NCI-H1092 (cell line): ENCODE data around the gene SIVA1.
"Not testable (repeated sequence)": the region's sequence is repeated elsewhere in the genome, so short reads cannot be mapped to it uniquely, and the experiment has no call there.

ENCODE experiments used
- DNase-seq: peaks from one replicate; lab custom pipeline; 2025; lab: John Stamatoyannopoulos, UW

SIVA1 gene

DNA sequence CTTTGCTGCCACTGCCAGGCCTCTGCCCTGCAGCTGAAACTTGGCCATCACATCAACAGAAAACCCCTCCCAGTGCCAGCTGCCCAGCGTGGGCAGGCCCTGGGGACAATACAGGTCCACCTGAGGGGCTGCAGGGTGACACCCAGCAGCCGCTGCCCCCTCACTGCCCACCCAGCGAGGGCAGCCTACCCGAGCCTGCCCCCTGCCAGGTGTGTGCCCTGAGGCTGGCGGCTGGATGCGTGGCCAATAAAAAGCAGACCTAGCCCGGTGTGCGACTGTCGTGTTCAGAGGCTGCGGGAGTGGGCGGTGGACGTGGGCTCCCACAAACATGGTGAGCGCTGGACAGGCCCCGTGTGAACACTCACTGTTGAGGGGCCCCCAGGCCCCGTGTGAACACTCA, 33.6 kb upstream of the SIVA1 start:
- DNase-seq, result no peak

DNA sequence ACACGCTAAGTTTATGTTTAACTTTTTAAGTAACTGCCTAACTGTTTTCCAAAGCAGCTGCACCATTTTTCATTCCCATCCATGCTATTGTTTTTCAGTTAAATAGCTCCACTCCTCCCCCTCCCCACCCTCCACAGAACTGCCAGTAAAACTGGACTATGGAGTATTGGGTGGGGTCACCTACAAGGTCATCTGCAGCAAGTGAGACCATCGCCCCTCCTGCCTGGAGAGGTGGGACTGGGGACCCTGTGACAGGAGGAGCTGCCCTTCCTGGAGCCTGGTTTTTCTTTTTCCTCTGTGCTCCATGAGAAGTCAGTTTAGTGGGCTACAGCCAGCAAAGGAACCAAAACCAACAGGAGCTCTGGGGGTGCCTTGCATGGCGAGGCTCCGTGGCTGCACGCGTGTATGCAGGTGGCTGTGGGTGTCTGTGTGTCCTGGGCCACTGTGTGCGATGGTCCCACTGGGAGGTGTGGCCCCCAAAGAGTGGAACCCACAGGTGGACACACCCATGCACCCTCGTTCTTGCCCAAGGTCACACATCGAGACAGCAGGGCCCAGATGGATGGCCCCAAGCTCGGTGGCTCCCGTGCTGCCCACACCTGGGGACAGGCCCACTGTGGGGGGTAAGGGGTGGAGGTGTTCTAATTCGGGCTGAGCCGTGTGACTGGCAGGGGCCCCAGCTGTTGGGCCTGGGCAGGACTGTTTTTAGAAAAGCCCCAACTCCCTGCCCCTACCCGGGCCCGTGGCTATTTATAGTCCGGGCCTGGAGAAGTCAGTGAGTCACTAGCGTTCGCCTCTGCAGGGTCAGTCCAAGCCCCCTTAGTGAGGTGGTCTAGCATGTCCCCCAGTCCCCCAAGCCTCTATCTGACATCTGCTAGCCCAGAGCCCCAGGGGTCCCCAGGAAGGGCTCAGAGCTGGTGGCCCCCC, 31.2 kb upstream of the SIVA1 start:
- DNase-seq, result no peak

DNA sequence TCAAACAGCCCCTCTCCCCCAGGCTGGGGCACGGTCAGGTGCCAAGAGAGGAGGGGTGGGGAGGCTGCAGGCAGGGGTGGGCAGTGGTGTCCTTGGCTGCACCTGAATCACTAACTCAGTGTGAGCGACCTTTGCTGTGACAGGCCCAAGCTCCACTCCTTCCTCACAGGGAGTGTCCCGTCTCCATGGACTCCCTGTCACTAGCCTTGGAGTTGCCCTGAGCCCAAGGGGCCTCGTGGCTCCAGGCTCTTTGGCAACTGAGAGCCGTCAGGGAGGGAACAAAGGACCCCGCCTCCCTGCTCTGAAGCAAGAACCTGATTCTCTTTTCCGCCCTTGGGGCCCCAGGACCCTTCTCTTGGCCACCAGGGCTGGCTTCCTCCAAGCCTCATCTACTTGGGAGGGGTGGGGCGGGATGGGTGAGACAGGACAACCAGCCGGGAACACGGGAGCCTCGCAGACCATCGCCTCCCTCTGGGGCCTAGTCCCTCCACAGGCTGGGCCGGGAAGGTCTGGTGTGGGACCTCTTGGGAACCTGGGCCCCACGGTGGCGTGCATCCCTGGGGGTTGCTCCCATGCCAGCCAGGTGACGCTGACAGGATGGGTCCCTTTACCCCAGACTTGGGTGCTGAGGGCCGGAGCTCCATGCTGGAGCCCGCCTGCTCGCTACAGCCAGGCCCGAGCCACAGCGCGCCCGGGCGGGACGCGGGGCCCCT, 29.9 kb upstream of the SIVA1 start:
- DNase-seq, result no peak

DNA sequence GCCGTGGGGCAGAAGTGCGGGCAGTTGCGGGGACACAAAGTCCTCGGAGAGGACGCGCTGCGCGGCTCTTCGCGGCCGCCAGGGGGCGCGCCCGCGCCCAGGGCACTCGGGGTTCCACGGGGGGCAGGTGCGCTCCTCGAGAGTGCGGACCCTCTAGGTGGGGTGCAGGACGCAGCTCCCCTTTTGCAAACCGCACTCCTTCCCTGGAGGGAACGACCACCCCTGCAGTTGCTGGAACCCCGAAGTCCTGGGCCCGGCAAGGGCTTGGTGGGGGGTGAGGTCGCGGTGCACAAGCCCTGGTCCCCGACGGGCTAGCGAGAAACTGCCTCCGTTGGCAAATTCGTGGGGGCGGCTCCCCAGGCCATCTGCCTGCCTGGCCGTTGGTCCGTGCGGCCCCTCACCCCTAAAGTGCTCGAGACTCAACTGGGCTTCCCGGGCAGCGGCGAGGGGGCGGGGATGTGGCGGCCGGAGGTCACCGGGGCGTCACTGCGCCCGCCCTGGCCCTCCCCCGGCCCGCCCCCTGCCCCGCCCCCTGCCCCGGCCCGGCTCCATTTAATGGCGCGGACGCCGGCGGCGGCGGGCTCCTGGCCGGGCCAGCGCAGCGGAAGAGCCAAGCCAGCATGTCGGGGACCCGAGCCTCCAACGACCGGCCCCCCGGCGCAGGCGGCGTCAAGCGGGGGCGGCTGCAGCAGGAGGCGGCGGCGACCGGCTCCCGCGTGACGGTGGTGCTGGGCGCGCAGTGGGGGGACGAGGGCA, 29.1 kb upstream of the SIVA1 start, which contains the start of gene ADSS1:
TSS of gene ADSS1 (plus strand) at position 579 of the 756 bp plus-strand sequence. CDS start at position 621, 42 bp downstream.
- no peak for DNase-seq

DNA sequence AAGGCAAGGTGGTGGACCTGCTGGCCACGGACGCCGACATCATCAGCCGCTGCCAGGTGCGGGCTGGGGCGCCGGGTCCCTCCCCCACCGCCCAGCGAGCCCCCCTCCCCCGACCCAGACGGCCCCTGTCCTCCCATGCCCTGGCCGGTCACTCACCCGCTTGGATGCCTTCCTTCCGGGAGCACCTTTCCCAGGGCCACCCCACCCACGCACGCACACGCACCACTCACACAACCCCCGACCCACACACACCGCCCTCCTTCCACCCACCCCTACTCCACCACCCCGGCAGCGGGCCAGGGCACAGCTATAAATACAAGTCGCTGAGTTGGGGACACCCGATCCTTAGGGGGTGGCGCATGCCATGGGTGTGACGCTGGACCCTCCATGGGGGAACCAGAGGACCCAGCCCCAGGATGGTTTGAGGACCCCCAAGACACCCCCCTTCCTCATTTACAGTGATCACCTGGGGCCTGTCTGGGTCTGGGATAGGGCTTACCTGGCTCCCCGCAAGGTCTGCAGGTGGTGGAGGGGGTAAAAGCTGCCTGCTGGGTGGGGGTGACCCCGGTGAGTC, 28.5 kb upstream of the SIVA1 start:
- no peak for DNase-seq

DNA sequence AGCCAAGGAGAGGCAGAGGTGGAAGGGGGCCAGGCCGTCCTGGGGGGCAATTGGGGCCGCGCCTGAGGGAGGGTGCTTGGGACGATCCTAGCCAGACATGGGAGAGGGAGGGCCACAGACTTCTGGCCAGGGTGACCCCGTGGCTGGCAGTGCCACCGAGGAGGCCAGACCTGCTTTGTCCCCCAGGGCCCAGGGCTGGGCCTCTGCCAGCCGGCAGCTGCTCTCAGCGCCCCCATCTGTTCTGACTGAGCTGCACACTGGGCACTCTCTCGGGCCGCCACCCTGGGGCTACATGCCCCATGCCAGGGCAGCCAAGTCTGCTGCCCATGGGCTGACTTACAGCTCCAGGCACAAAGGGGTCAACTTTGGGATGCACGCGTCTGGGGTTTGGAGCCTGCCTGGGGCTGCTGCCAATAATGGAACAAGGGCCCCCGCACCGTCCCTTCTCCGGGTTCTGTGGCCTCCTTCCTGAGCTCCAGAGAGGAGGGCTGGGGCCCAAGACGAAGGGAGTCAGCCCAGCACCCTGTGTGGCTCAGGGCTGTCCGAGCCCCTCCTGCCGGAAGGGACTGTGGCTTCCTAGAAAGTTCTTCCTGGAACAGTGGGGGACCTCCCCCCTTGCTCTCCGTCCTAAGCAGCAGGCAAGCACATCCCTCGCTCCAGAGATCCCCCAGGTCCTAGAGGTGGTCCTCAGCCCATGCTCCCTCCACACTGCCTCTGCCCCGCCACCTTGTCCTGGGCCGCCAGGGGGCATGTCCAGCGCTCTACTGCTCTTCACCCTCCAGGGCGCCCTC, 27.8 kb upstream of the SIVA1 start:
- DNase-seq, result no peak

DNA sequence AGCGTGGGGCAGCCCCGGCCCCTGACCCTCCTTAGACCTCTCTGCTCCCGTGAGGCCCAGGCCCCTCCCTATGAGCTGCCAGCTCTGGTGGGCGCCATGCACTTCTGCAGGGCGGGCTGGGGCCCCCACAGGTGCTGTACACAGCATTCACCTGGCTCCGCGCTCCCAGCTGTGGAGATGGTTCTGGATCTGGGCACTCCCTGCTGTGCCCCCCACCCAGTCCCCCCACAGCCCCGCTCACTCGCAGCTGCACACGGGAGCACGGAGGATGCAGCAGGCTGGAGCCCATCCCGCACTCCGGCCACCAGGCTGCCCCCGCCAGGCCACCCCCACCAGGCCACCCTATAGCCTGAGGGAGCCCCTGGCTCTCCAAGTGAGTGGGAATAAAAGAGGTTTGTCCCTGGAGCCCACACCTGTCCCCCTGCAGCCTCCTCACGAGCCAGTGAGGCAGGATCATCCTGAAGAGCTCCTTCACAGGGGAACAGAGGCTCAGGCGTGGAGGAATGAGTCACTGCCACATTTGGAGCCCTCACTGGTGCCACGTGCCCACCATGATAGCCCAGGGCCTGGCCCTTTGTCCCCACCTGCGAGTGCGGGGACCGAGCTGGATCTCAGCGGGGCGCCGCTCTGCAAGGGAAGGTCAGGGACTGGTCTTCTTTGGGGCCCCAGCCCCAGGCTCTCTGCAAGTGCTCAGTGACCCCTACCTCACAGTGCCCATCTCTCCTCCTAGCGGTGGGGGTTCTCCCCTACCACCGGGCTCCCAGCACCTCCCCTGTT, 27.0 kb upstream of the SIVA1 start:
- DNase-seq, result no peak

DNA sequence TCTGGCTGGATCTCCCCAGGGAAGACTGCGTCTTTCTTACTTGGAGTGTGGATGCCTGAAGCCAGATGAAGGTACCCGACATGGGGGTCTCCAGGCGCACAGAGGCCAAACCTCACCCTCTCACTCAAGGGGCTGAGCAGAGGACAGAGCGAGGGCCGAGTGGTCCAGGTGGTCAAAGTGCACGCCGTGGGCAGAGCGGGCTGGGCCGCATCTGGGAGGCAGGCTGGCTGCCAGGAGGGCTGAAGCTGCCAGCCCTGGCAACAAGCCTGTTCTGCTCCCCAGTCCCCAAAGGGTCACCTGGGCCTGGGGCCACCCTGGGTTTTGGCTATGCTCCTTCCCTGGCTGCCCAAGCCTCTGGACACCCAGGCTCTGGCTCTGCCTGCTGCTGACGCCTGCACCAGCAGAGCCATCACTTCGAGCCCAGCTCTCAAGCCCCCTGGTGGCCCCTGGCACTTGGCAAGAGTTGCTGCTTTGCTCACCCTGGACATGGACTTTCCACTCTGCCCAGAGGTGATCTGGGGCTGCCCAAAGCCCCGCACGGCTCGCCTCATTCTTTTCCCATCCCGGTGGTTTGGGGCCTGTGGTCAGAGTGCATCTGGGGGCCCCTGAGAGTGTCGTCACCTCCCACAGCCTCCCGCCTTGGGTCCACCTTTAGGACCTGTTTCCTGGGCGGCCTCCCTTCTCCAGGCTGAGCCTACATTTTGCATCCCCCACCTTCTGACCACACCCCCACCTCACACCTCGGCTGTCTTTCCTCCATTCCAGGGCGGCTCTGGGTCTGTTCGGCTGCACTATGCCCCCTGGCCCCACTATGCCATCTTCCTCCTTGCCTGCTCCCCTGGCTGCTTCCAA, 26.1 kb upstream of the SIVA1 start:
- DNase-seq, result no peak

DNA sequence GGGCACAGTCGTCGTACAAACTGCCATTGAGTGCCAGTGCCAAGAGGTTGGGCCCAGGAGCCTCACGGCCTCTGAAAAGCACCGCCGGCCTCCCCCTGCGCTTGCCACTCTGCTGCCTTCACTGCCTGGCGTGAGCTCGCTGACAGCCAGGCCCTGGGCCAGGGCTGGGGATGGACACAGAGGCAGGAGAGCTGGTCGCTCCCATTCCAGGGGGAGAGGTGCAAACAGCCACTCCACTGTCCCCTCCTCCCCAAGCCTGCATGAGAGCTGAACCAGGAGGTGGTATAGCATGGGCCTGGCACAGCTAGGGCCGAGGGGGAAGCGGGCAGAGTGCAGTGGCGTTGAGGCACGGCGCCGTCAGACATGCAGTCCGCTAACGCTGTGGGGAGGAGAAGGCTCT, 24.3 kb upstream of the SIVA1 start:
- no peak for DNase-seq

DNA sequence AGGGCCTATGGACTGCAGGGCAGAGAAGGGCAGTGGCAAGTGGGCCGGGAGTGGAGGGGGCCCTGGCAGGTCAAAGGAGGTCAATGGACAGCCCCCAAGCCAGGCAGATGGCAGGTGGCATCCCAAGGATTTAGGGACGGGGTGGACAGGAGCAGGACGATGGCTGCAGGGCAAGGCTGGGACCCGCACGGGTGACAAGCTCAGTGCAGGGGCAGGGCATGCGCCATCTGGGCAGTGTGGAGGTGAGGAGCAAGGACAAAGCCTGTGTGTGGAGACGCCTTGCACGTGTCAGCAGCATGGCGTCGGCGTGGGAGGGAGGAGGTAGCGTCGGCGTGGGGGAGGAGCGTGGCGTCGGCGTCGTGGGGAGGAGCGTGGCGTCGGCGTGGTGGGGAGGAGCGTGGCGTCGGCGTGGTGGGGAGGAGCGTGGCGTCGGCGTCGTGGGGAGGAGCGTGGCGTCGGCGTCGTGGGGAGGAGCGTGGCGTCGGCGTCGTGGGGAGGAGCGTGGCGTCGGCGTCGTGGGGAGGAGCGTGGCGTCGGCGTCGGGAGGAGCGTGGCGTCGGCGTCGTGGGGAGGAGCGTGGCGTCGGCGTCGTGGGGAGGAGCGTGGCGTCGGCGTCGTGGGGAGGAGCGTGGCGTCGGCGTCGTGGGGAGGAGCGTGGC, 23.6 kb upstream of the SIVA1 start:
- DNase-seq, result not testable (repeated sequence)

DNA sequence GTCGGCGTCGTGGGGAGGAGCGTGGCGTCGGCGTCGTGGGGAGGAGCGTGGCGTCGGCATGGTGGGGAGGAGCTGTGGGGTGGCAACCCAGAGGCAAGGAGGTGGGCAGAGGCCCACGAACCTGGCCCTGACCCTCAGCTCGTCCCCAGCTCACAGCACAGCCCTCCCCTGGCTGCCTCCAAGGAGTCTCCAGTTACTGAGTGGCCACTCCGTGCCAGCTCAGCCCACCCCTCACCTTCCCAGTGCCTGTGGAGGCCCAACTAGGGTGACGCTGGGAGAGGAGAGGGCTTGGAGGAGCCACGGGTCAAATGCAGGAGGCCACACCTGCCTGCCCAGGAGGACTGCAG, 23.1 kb upstream of the SIVA1 start:
- DNase-seq, result no peak

DNA sequence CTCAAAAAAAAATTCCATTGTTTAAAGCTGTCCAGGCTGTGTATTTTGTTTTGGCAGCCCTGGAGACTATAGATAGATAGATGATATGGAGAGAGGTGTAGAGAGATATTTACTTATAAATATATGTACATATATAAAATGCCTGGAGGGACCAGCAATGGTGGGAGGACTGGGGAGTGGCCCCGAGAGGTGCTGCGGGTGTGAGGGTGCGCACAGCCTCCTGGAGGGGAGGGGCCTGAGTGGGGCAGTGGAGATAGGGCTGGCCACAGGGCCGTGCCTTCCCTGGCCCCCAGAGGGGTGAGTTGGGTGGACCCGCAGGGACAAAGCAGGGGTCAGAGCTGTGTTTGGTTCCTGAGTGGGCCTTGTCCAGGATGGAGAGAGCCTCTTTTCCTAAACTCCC, 22.5 kb upstream of the SIVA1 start:
- DNase-seq, result no peak

DNA sequence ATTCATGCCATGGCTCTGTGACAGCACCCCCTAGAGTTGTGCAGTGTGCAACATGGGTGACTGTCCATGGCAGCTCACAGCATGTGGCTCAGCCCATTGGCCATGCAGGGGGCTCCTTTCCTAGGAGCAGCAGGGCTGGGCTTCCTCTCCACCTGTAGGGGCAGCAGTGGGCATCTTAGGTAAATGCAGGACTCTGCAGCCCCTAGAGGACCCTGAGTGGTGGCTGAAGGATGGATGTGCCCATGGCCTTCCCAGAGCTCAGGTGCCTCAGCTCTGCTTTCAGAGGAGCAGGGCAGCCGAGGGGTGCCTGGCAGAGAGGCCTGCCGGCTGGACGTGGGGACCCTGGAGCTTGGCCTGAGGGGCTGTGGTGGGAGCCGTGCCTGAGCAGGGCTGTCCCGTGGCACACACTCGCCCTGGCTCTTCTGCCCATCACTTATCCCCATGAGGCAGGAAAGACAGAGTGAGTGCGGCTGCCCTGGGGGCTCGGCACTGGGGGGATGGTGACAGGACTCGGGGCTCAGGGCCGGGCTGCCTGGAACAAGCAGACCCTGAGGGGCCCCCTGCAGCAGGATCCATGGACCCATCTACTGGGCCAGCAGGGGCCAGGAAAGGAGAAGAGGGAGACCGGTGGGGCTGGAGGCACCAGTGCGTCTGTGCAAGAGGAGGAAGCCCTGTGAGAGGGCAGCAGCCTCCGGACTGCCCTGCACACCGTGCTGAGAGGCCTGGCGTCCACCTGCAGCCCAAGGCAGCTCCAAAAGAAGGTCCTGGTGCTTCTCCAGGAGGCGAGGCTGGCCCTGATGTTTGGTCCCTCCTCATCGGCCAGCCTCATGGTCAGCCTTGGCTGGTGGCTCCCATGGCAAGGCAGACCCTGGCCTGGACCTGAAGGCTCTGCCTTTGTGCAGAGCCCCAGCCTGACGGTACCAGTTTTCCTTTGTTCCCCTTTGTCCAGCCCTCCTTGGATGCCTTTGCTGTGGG, 21.3 kb upstream of the SIVA1 start:
- DNase-seq, result no peak

DNA sequence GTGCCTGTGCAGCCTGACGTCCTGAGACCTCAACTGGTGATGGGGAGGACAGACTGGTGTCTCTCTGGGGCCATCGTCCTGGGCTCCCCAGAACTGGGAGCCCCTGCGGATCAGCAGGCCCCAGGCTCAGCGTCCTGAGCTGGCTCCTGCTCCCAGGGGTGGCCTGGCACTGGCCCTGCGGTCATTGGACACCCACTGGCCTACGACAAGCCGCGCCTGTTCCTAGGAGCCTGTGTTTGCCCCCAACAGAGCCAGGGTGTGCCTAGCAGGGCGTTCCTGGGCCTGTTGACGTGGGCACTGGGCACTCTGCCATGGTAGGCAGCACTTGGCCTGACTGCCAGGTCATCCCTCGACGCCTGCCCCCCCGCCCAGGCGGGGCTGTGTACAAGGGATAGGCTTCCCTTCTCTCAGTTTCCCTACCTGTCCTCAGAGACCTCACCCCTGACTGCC, 20.6 kb upstream of the SIVA1 start:
- DNase-seq, result no peak

DNA sequence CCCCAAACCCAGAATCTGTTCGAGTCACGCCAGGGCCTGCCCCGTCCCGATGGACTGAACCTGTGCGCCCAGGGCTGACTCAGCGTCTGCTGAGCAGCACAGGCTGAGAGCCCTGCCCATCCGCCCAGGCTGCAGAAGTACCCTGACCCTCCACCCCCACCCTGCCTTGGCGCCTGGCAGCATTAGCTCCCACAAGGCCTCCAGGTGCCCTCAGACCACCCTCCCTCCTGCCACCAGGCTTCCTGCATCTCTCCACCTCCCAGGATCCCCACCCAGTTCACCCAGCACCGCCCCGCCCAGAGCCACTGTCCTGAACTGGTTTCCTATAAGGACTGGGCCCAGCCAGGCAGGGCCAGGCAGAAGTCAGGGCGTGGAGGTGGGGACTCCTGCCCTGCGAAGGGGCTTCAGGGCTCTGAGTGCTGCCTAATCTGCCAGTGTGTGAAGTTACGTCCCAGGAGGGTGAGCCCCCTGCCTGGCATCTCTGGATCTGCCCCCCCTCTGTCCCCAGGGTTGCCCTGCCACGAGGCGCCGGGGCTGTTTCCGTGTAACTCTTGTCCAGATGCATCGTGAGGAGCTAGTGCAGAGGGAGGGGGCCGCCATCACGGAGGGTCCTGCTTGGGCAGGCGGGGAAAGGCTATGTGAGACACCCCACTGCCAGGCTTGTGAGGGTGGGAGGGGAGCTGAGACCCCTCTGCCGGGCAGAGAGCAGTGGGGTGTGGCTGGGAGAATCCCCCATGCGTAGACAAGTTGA, 19.8 kb upstream of the SIVA1 start:
- DNase-seq, result no peak

DNA sequence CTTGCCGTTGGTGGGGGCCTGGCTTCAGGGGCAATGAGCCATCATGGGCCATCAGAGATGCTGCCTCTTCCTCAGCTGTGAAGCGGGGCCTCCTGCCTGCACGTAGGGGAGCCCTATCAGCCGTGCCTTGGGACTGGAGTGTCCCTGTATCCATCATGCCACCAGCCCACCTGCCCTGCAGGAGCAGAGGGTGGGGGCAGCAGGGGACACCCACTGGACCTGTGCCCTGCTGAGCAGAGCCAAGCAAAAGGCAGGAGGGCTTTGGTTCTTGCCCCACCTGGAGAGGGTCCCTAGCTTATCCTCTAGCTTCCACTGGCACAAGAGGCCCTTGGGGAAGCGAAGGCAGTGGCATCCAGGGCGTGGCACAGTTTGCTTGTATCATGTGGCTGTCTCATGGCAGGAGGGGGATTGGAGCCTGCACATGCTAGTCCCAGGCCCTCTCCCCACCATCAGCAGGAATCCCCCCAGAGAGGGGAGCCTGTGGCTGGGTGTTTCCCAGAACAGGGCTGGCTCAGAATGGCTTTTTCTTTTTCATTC, 18.8 kb upstream of the SIVA1 start:
- no peak for DNase-seq

DNA sequence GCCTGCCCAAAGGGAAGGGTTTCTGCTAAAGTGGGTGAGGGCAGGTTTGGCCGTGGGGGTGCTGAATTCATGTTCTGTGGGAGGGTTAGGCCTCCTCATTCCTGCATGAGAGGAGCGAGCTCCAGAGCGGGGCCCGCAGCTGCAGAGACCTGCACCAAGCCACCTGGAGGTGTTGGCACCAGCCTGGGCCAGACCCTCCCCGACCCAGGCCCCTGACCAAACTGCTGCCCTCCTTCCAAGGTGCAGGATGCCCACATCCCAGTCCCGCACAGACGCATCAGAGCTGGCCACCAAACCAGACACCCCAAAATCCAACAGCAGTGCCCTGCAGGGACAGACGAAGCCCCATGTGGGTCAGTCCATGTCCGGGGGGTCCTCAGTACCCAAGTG, 18.4 kb upstream of the SIVA1 start:
- DNase-seq, result no peak
